K562 (cell line): ENCODE data around the gene TSC1. TPM values are rescaled to one million over a fixed set of nuclear protein-coding genes. Genes with fewer than 3 reads are reported as not detected.

ENCODE experiments used
- ATF6 ChIP-seq: sonication (generic); formaldehyde crosslinking; IDR thresholded peaks from 2 replicates; pipeline ENCODE4 v1.4.0; 2020; ENCODE audit warnings: mild to moderate bottlenecking, missing genetic modification reagents
- ATF7 ChIP-seq: fragments of 450-650 bp; IDR thresholded peaks from 2 replicates; pipeline ENCODE4 v1.7.1; 2014; ENCODE audit warnings: mild to moderate bottlenecking, moderate library complexity
- E2F3 ChIP-seq: fragments of 250-450 bp; sonication (Bioruptor Pico); IDR thresholded peaks from 2 replicates; pipeline ENCODE4 v1.4.0; 2020; ENCODE audit warnings: mild to moderate bottlenecking
- FOS ChIP-seq: IDR thresholded peaks from 3 replicates; pipeline ENCODE4 v1.6.1; 2011; ENCODE audit not compliant: insufficient read length; ENCODE audit errors: extremely low read depth
- GTF2B ChIP-seq: IDR thresholded peaks from 2 replicates; pipeline ENCODE4 v1.6.1; 2011; ENCODE audit not compliant: insufficient read length; ENCODE audit errors: extremely low read depth
- HCFC1 ChIP-seq: IDR thresholded peaks from 2 replicates; pipeline ENCODE4 v1.6.1; 2012; ENCODE audit warnings: low read depth, low read length, improper control_type of control experiment
- HNRNPH1 ChIP-seq: fragments of 200-400 bp; formaldehyde crosslinking; optimal IDR thresholded peaks from 2 replicates; pipeline ENCODE3; 2017; ENCODE audit warnings: low read depth, mild to moderate bottlenecking, low read length, moderate library complexity
- ILK ChIP-seq: fragments of 450-650 bp; IDR thresholded peaks from 2 replicates; pipeline ENCODE4 v1.6.1; 2016; ENCODE audit warnings: missing genetic modification characterization, low read depth, mild to moderate bottlenecking, missing compliant biosample characterization, moderate library complexity, borderline replicate concordance
- KDM4B ChIP-seq, 2 experiments: fragments of 450-650 bp in 1 of 2; sonication (generic) in 1 of 2; IDR thresholded peaks; 2 replicates each; pipeline ENCODE4 v1.6.1; 2016 to 2017; ENCODE audit warnings: borderline replicate concordance in 2 of 2, antibody characterized with exemption in 1 of 2, low read depth in 1 of 2, mild to moderate bottlenecking in 1 of 2
- MEF2D ChIP-seq: conservative IDR thresholded peaks from 2 replicates; pipeline ENCODE4 v1.6.1; 2016; ENCODE audit warnings: low read depth, missing genetic modification characterization, missing compliant biosample characterization
- PCBP1 ChIP-seq: fragments of 200-400 bp; formaldehyde crosslinking; IDR thresholded peaks from 2 replicates; pipeline ENCODE4 v1.6.1; 2018; ENCODE audit warnings: mild to moderate bottlenecking, low read depth, low read length; ENCODE audit not compliant: poor library complexity, severe bottlenecking
- PHB ChIP-seq: fragments of 250-450 bp; sonication (Bioruptor Pico); IDR thresholded peaks from 2 replicates; pipeline ENCODE4 v1.5.0; 2021
- SMARCE1 ChIP-seq: fragments of 450-650 bp; IDR thresholded peaks from 2 replicates; pipeline ENCODE4 v1.7.1; 2016; ENCODE audit warnings: mild to moderate bottlenecking
- TFE3 ChIP-seq: fragments of 450-650 bp; formaldehyde crosslinking; IDR thresholded peaks from 2 replicates; pipeline ENCODE4 v1.4.0; 2020; ENCODE audit warnings: mild to moderate bottlenecking, mixed read lengths
- ZNF274 ChIP-seq: IDR thresholded peaks from 2 replicates; pipeline ENCODE4 v1.6.1; 2011; ENCODE audit warnings: low read depth, mild to moderate bottlenecking, low read length, moderate library complexity, borderline replicate concordance
- ZNF395 ChIP-seq: fragments of 200-800 bp; sonication (Bioruptor generic); IDR thresholded peaks from 2 replicates; pipeline ENCODE4 v1.6.1; 2017; ENCODE audit warnings: missing genetic modification characterization, missing compliant biosample characterization
- polyA plus RNA-seq, 8 experiments: library from polyadenylated mRNA; depleted of rRNA in 4 of 8; stranded (reverse) in 5 of 8; unstranded in 3 of 8; fragments of >200 nt; fragmentation: Nextera tagmentation in 2 of 8; fragmentation: Illumina TruSeq in 1 of 8; extraction: Ambion mirVana in 2 of 8; extraction: Trizol in 1 of 8; gene quantifications; 2 replicates each; pipeline versions ENCODE4 v1.2.1 to v1.2.3, GENCODE V29; 2011 to 2014; ENCODE audit warnings: inconsistent platforms in 1 of 8, missing spikeins in 1 of 8
- total RNA-seq, 7 experiments: library from RNA; depleted of rRNA in 6 of 7; stranded (reverse); fragments of >200 nt in 6 of 7; fragmentation: Illumina TruSeq in 2 of 7; extraction: Trizol in 2 of 7; gene quantifications; 2 replicates each; pipeline versions ENCODE4 v1.2.1 to v1.2.3, GENCODE V29; 2011 to 2021; ENCODE audit warnings: low replicate concordance in 1 of 7
- TF ChIP-seq, protein P1 (sequence below): sonication (generic); formaldehyde crosslinking; IDR thresholded peaks from 2 replicates; pipeline ENCODE4 v1.8.0; 2022; ENCODE audit warnings: mild to moderate bottlenecking, missing genetic modification reagents
- TF ChIP-seq, protein P2 (sequence below): fragments of 250-450 bp; sonication (Bioruptor Pico); IDR thresholded peaks from 2 replicates; pipeline ENCODE4 v1.5.0; 2020; ENCODE audit warnings: mild to moderate bottlenecking

TSC1 gene
- total and polyA plus RNA-seq, 9 of the 15 experiments (the other 6 are each of a cell fraction or from before 2014, with no cell fraction given) = 6.9 to 37.6 (median 18.6) TPM

- TF ChIP-seq TFE3 (CRISPR knock-in tag) (peak; percentile 97), ZNF274 (no peak), HNRNPH1 (no peak), FOS (no peak), E2F3 (CRISPR knock-in tag) (peak; percentile 45; the same call in 1 of the 2 replicates), SMARCE1 (no peak), ILK (tag) (no peak), ATF6 (CRISPR knock-in tag) (no peak), PCBP1 (peak; percentile 100), GTF2B (no peak), ATF7 (peak; percentile 92), PHB (CRISPR knock-in tag) (no peak), KDM4B (IDR thresholded peaks at IDR 0.05; ENCODE audit: borderline replicate concordance in 2 of 2, low read depth in 1 of 2) (peak in 1 of 2 experiments; percentile 79; a peak in 2 of 4 replicates), ZNF395 (CRISPR knock-in tag) (no peak), MEF2D (no peak; the same call in 1 of the 2 replicates), HCFC1 (peak; percentile 70; the same call in 1 of the 2 replicates)
- TF ChIP-seq, protein P1, sequence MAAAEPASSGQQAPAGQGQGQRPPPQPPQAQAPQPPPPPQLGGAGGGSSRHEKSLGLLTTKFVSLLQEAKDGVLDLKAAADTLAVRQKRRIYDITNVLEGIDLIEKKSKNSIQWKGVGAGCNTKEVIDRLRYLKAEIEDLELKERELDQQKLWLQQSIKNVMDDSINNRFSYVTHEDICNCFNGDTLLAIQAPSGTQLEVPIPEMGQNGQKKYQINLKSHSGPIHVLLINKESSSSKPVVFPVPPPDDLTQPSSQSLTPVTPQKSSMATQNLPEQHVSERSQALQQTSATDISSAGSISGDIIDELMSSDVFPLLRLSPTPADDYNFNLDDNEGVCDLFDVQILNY = no peak
- TF ChIP-seq, protein P2, sequence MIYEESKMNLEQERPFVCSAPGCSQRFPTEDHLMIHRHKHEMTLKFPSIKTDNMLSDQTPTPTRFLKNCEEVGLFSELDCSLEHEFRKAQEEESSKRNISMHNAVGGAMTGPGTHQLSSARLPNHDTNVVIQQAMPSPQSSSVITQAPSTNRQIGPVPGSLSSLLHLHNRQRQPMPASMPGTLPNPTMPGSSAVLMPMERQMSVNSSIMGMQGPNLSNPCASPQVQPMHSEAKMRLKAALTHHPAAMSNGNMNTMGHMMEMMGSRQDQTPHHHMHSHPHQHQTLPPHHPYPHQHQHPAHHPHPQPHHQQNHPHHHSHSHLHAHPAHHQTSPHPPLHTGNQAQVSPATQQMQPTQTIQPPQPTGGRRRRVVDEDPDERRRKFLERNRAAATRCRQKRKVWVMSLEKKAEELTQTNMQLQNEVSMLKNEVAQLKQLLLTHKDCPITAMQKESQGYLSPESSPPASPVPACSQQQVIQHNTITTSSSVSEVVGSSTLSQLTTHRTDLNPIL (CRISPR knock-in tag) = no peak
Observed at GRCh38 chr9:132944294-132945185, at the start of gene TSC1 (continued).
